ENCODE results near the gene NMRAL1.

The NMRAL1 gene

DNA sequence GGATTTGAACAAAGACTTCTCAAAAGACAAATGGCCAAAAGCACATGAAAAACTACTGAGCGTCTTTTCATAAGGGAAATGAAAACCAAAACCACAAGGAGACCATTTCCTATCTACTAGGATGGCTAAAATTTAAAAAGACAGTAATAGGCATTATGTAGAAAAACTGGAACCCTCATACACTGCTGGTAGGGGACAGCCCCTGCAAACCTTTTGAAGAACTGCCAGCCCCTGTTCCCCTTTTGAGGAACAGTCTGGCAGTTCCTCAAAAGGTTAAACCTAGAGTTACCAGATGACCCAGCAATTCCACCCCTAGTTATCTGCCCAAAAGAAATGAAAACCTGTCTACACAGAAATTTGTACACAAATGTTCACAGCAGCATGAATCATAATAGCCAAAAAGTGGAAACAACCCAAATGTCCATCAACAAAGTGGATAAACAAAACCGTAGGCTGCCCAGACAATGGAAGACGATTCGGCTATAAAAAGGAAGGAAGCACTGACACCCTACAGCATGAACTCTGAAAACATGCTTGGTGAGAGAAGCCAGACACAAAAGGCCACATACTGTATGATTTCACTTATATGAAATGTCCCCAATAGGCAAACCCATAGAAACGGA lies 41.3 kb upstream of the NMRAL1 start:
- TF ChIP-seq, protein P1, sequence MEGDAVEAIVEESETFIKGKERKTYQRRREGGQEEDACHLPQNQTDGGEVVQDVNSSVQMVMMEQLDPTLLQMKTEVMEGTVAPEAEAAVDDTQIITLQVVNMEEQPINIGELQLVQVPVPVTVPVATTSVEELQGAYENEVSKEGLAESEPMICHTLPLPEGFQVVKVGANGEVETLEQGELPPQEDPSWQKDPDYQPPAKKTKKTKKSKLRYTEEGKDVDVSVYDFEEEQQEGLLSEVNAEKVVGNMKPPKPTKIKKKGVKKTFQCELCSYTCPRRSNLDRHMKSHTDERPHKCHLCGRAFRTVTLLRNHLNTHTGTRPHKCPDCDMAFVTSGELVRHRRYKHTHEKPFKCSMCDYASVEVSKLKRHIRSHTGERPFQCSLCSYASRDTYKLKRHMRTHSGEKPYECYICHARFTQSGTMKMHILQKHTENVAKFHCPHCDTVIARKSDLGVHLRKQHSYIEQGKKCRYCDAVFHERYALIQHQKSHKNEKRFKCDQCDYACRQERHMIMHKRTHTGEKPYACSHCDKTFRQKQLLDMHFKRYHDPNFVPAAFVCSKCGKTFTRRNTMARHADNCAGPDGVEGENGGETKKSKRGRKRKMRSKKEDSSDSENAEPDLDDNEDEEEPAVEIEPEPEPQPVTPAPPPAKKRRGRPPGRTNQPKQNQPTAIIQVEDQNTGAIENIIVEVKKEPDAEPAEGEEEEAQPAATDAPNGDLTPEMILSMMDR (IDR thresholded peaks at IDR 0.05; ENCODE audit: control insufficient read depth, insufficient read depth, low read depth, low read length, missing control alignments): no peak
- DNase-seq (ENCODE audit: low read depth): no peak
- no peak overlapping the region for H3K4me3 ChIP-seq (ENCODE audit: control insufficient read depth, low read depth, low read length)

DNA sequence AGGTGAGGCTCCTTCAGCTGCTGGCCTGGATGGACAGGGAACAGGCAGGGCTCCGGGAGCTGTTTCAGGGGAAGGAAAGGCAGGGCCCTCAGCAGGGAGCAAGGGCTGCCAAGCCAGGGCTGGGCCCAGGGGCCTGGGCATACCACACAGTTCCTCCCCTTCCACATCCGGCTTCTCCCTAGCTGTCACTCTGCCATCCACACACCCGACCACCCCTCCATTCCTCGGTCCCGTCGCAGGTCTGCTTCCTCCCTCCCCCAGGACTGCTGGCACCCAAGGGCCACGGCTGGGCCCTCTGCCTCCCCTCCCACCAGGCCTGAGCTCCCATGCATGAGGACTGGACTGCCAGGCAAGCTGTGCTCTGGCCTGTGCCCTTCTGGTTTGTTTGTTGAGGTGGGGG lies 40.2 kb upstream of the NMRAL1 start:
- H3K4me3 ChIP-seq (ENCODE audit: control insufficient read depth, low read depth, low read length): no peak overlapping the region
- TF ChIP-seq, protein P1 (IDR thresholded peaks at IDR 0.05; ENCODE audit: control insufficient read depth, insufficient read depth, low read depth, low read length, missing control alignments): no peak
- DNase-seq (ENCODE audit: low read depth): no peak

DNA sequence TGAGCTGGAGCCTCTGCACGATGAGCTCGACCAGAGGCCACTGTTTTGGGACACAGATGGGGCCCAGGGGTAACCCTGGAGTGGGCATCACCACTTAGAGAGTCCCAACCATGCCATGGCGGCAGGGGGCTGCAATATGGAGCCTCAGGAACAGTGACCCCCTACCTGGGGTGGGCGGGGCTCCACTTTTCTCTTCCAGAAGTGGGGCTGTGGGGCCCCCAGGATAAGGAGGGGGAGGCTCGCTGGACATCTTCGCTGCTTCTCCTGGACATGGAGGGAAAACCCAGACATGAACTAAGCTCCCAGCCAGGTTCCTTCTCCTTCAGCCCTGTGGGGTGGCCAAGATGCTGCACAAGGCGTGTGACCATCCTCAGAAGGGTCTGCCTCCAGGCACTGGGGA lies 39.5 kb upstream of the NMRAL1 start:
- TF ChIP-seq, protein P1 (IDR thresholded peaks at IDR 0.05; ENCODE audit: control insufficient read depth, insufficient read depth, low read depth, low read length, missing control alignments): no peak
- DNase-seq (ENCODE audit: low read depth): no peak
- no peak overlapping the region for H3K4me3 ChIP-seq (ENCODE audit: control insufficient read depth, low read depth, low read length)

DNA sequence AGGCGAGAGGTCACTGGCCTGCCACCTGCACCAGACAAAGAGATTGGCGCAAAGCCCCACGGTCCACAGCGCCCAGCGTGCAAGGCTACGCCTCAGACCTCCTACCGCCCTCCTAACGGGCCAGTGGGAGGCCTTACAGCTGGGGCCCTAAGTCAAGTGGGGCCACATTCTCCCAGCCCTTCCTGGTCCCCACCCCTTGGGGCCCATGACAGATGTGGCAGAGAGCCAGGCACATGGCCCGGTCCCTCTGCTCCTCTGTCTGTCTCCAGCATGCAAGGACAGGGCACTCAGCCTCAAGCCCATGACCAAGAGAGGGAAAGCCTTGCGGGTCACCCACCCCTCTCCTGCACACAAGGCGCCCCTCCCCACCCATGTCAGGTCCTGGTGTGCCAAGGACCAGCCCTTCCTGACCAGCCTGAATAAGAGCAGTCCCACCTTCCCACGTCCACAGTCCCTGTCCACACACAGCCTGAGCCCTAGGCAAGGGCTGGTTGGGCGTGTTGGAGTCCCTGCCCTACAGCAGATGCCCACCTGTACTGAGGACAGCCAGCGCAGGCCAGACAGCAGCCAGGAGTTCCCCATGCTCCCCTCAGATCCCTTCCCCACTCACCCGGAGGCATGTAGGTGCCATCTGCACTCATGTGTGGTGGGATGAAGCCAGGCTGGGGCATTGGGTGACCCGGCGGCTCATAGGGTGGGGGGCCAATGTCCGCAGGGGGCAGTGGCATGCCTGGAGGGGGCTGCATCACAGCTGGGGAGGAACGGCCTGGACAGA lies 38.8 kb upstream of the NMRAL1 start:
- no peak for DNase-seq (ENCODE audit: low read depth)
- TF ChIP-seq, protein P1 (IDR thresholded peaks at IDR 0.05; ENCODE audit: control insufficient read depth, insufficient read depth, low read depth, low read length, missing control alignments): no peak
- no peak overlapping the region for H3K4me3 ChIP-seq (ENCODE audit: control insufficient read depth, low read depth, low read length)

DNA sequence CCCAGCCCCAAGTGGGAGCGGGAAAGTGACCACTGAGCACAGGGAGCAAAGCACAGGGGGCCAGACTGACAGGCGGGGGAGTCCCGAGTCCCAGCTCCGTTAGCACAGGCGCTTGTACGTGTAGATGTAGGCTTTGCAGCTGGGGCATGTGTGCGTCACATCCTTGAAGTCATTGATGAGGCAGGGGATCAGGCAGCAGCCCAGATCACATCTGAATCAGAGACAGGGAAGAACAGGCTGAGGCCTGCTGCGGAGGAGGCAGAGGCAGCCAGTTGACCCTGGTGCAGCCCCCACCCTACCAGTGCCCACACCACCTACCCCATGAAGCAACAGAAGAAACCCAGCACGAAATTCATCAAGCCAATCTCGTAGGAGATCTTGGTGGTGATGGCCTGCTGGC lies 38.0 kb upstream of the NMRAL1 start:
- DNase-seq (ENCODE audit: low read depth): no peak
- TF ChIP-seq, protein P1 (IDR thresholded peaks at IDR 0.05; ENCODE audit: control insufficient read depth, insufficient read depth, low read depth, low read length, missing control alignments): no peak

DNA sequence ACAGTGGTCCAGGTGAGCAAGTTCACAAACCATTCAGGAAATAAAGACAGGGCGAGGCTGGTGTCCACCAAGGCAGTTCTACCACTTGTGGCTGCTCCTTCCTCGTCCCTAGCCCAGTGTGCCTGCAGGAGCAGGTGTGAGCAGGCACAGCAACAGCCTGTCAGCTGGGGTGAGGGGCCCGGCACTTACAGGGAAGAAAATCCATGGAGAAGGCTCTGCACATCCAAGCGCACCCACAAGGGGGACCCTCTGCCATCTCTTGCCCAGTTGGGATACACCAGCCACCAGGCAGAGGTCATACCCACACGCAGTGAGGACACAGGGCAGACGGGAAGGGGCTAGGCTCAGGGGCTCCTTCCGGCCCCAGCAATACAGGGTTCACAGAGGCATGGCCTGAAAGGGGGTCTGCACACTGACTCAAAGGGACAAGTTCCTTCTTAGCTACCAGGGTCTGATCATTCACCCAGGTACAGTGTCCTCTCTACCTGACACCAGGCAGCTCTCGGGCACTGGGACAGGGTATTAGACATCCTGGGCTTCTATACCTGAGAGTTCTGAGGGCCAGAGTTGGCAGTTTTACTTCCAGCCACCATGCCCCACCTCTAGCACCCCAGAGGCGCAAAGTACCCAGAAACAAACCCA lies 37.1 kb upstream of the NMRAL1 start:
- TF ChIP-seq, protein P1 (IDR thresholded peaks at IDR 0.05; ENCODE audit: control insufficient read depth, insufficient read depth, low read depth, low read length, missing control alignments): peak; percentile 55
- no peak overlapping the region for H3K4me3 ChIP-seq (ENCODE audit: control insufficient read depth, low read depth, low read length)
- DNase-seq (ENCODE audit: low read depth): no peak

More for the DNA sequence above, 38.0 kb upstream of the NMRAL1 start:
- no peak overlapping the region for H3K4me3 ChIP-seq (ENCODE audit: control insufficient read depth, low read depth, low read length)

Data from AG09309 (cell line).